Stimulated activated CD4-positive, alpha-beta T cell treated with anti-CD3 and anti-CD28 coated beads, Interleukin-1b, Interleukin-23, amount 100 ng/mL, for 24 hours (primary cell): ENCODE results near the gene RASAL3.
"Not testable (repeated sequence)": the region's sequence is repeated elsewhere in the genome, so short reads cannot be mapped to it uniquely, and the experiment has no call there.

Experiments used
- DNase-seq, 4 experiments: peaks; one replicate each; pipeline ENCODE4 v3.0.0-alpha.2; 2020; ENCODE audit warnings: low read depth in 4 of 4, low spot score in 1 of 4

RASAL3 gene

DNA sequence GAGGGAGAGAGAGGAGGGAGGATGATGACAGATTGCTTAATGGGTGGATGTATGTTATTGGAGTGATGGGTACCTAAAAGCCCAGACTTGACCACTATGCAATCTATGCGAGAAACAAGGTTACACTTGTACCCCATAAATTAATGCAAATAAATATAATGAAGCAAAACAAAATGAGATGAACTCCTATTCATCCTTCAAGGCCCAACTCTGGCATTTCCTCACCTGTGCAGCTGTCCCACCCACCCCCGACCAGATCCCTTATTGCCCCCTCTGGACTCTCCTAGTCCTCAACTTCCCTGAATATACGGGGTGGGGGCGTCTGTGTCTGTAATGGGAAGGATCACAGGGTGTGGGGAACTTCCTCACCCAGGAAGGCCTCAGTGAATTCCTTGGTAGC is 10.8 kb upstream of the RASAL3 start:
- DNase-seq = no peak

- not testable (repeated sequence) for DNase-seq
These were observed 9.5 kb upstream of the RASAL3 start for GRCh38 chr19:15473821-15474220.

DNA sequence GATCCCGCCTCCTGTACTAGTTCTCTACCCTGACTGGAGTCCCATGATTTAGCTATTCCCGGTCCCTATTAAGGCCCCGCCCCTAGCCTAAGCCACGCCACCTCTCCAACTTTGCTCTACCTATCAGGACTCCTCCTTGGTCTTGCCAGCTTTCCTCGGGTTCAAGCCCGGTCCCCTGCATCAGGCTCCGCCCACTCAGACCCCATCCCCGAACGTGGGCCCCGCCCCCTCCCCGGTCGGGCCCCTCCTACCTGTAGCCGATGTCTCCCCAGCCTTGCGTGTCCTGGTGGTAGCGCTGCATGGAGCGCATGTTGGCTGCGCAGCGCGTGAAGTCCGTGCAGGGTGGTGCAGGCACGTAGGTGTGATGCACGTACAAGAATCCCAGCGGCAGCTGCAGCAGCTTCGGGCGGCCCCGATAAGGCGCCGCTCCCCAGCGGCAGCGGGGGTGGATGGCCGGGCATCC is 7.3 kb upstream of the RASAL3 start:
- DNase-seq = no peak

DNA sequence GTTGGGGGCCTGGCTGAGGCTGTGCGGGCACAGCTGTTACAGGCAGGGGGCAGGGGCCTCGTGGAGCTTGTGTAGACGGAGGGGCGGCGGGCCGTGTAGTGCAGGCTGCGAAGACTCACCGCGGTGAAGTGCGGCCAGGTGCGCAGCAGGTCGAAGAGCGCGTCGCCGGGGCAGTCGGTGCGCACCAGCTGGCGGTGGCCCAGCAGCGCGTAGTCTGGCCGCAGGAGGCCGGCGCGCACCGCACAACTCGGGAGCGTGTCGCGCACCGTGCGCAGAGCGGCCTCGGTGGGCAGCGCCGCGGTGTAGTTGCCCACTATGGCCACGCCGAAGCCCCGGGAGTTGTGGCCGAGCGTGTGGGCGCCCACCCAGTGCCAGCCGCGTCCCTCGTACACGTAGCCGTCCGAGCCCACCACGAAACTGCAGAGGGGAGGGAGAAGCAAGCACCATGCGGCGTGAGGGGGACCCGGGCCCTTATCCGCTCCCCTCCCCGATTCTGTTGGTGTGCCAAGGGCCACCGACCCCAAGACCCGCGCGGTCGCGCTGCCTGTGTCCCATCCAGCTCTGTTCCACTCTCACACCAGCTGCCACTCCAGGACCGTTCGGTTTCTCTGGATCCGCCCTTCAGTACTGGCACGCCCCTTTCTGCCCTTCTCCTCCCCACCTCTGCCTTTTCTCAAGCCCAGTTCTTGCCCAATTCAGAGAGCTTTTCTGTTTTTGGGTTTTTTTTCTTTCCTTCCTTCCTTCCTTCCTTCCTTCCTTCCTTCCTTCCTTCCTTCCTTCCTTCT is 5.4 kb upstream of the RASAL3 start:
- DNase-seq = no peak

DNA sequence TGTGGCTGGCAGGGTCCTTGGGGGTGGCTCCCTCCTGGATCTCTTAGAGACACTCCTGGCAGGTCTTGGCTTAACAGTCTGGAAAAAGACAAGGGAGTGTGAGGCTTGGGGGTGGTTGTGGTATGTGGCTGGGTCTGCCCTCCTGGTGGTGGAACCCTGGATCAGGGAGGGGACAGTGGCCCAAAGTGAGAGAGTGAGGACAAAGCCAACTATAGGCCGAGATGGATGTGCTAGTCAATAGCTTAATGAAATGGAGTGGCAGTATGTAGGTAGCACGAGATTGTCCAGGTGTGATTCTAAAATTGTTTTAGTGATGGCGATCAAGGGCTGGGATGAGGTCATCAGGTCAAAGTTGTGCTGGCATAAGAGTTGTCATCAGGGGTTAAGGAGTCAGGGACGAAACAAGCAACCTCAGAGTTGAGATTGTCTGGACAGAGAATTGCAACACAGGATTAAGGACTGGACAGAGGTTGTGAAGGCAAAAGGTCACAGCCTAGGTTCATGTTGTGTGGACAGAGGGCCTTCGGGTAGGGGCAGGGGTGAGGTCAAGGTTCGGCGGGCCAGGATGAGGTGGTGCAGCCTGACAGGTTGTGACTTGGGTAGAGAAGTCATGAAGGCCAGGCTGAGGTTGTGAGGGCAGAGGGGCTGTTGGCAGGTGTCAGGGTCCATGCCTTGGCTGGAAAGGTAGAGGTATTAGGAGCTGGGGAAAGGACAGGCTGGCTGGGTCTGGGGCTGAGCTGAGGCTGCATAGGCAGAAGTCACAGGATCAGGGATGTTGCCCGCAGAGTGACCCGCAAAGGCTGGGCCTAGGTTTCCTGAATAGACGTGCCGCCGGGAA is 4.5 kb upstream of the RASAL3 start:
- DNase-seq = no peak

- no peak for DNase-seq
These were observed 3.4 kb upstream of the RASAL3 start for GRCh38 chr19:15467734-15468214.

DNA sequence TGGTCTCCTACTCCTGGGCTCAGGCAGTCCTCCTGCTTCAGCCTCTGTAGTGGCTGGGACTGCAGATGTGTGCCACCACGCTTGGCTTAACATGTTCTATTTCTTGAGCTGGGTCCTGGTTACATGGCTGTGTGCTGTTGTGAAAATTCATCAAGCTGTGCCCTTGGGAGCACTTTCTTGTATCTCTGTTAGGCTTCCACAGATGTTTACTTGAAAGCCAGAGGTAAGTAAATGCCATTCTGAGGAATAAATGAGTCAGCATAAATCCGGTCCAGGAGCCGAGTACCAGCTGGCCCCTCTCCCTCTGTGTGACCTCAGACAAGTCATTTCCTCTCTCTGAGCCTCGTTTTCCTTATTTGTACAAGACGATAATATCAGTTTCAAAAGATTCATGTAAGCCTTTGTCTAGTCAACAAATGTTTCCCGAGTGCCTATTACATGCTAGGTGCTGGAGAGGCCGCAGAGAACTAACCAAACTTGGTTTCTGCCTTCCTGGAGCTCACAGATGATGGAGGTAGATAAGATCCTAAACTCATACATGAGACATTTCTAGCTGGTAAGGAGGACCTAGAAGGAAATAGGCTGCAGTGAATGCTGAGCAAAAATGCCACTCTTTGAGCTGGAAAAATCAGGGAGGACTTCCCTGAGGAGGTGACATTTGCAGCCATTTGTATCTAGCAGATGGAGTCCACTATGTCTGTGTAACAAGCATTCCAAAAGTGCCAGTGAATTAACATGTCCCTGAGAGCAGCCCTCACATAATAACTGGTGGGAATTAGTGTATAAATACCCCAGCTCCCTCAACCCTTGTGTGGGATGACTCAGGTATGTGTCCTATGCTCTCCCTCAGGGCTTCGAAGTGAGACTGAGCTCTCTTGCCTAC is 2.7 kb upstream of the RASAL3 start:
- peak in 2 of 4 experiments; percentile 40 to 58 for DNase-seq

GRCh38 chr19:15463861-15464371 is 428 bp downstream of the RASAL3 start:
- peak in 2 of 4 experiments; percentile 61 to 62 for DNase-seq

GRCh38 chr19:15461694-15462093 is 2.6 kb downstream of the RASAL3 start:
- no peak for DNase-seq

DNA sequence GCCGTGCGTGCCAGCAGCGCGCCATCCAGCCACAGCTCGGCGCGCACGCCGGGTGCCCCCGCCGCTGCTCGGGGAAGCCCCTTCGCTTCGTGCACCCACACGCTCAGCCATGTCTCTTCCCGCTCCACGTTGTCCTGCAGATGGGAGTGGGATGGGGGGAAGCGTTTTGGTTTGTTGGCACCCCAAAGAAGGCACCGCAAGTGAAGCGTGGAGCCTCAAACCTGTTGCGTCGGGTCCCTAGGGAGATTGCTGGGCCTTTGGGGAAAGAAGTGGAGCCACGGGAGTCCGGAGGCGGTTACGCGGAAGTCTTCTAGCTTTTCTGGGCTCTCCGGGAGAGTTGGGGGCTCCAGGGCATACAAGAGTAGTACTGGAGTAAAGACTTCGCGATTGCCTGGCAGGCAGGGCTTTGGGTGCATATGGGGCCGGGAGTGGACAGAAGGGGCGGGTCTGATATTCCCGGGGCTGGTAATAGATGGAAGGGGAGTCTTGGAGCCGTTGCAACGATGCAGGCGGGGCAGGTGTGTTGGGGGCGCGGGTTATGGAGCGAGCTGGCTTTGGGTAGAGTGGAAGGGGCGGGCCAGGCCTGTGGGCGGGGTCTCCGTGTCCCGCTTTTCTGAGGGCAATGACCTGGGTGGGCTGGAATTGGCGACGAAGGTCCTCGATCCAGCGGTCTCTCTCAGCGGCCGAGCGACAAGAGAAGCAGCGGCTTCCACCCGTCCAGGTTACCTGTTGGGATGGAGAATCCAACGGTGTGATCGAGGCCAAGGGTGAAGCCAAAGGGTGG is 6.5 kb downstream of the RASAL3 start:
- no peak for DNase-seq

- DNase-seq = no peak
These were observed 7.3 kb downstream of the RASAL3 start for GRCh38 chr19:15456871-15457700.

GRCh38 chr19:15456441-15456840 is 7.9 kb downstream of the RASAL3 start:
- no peak for DNase-seq

- no peak for DNase-seq
These were observed 8.3 kb downstream of the RASAL3 start for GRCh38 chr19:15455996-15456395.

DNA sequence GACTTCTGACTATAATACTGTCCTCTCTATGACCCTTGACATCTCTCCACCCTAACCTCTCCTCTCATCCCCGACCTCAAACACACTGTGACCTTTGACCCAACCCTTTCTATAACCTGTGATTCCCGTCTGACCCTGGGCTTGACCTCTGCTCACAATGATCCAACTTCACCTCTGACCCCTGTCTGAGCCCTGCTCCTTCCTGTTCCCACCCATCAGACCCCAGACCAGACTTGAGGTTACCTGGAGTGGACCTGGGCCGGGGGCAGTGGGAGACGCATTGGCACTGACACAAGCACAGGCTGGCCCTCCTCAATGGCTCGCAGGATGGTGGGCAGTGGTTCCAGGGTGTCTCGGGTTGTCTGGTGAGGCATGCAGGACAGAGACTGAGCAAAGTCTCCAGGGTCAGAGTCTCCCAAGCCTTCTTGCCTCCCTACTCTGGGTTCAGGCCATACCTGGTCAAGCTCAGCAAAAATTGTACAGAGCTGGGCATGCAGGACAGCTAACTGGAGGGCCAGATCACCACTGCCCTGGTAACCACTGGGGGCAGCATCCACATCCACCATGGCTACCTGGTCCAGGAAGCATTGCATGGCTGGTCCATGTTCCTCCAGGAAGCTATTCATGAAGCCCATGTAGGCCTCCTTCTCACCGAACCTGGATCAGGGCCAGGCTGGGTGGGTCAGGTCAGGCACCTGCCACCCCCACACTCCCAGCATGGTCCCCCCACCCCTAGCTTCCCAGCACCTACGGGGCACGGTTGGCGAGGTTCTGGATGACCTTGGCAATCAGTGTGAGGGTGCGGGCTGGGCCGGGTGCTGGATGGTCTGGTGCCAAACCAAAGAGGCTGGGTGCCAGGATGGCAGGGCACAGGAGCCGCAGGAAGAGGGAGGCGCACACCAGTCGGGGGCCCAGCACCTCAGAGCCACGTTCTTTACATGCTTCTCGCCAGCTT is 10.2 kb downstream of the RASAL3 start:
- no peak for DNase-seq

DNA sequence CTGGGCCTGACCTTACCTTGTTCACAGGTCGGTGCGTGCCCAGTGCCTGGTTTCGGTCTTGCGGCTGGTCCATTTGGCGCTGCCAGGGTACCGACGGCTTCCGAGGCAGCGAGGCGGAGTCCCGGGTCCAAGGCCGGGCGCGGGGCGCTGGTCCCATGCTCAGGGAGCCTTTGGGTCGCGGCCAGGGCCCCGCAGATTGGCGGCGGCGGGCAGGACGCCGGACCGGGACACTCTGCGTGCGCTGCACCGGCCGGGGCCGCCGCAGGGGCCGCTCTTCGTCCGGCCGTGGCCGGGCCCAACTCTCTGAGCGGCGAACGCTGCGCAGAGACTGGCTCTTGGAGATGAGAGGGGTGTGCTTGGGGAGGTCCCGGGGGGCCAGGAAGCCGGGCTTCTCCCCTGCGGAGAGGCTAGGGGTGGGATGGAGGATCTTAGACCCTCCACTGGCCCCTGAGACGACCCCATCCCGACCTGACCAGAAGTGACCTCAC is 11.2 kb downstream of the RASAL3 start:
- DNase-seq = no peak

DNA sequence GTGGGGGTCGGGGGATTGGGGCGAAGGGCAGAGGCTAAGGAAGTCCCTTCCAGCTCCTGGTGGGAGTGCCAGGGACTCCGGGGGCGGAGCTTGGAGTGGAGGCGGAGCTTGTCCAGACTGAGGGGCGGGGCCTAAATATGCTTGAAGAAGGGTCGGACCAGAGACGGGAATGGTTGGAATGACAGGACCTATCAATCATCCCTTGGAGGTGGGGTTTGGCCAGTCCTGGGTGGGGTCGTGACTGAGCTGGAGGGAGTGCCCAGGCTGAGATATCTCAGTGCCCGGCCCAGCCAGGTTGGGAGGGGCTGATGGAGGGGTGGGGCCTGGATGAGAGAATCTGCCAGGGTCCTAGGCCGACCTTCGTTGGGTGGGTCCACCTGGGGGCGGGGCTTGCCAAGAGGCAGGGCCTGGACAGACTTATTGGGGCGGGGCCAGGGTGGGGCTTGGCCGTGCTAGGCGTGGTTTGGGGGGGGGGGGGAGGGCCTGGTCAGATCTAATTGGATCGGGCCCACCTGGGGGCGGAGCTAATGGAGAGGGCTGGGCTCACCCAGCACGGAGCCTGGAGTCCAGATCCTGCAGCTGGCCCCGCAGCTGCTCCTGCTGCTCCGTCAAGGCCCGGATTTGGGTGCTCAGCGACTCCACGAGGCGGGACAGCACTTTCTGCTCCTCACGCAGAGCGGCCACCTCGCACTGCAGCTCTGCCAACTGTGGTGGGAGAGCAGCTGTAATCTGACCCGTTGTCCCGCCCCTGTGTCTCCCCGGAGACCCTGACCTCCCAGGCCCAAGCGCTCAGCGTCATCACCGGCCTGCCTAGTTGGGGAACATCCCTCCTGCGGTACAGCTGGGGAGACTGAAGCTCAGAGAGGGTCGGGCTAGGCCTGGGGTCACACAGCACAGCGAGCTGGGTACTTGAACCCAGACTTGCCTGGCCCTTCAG is 12.0 kb downstream of the RASAL3 start:
- DNase-seq = no peak

GRCh38 chr19:15450528-15450890 is 13.8 kb downstream of the RASAL3 start:
- DNase-seq = no peak
